ENCODE measurements around the gene SLC41A2. TPM values are rescaled to one million over a fixed set of nuclear protein-coding genes. Genes with fewer than 3 reads are reported as not detected.

Gene SLC41A2
- total RNA-seq, 1 experiment from 2014 or later, result 27.3 TPM

- ChIA-PET CTCF (no interaction called here), POLR2A (no interaction called here)
- no peak for TF ChIP-seq POLR2AphosphoS5 (IDR thresholded peaks at IDR 0.05; ENCODE audit: low read depth, low read length)
- TF ChIP-seq REST (IDR thresholded peaks at IDR 0.05; ENCODE audit: insufficient read depth in 1 of 2, low read depth in 2 of 2, low read length in 1 of 2), result no peak
- TF ChIP-seq CTCF (IDR thresholded peaks at IDR 0.05), result no peak
- TF ChIP-seq TCF7L2 (IDR thresholded peaks at IDR 0.05; ENCODE audit: low read depth, low read length), result no peak
- no peak for TF ChIP-seq SIN3A (IDR thresholded peaks at IDR 0.05; ENCODE audit: borderline replicate concordance, insufficient read depth, low read depth, low read length)
- no peaks in the 10 kb centered on the region for H3K27me3 ChIP-seq (ENCODE audit: control insufficient read depth, insufficient read depth, low read length)
- no peak overlapping the region for H3K27ac ChIP-seq (ENCODE audit: low read length)
- intact Hi-C loops (cut with micrococcal nuclease; ENCODE audit: unreplicated experiment) (no loop called here), in situ Hi-C loops (cut with HindIII; ENCODE audit: low pct_unique_long_range_greater_than_20kb, low sequenced_read_pairs) (no loop called here)
- ATAC-seq (no peak), DNase-seq (ENCODE audit: low read depth, low spot score) (no peak)
- no peak overlapping the region for H3K4me3 ChIP-seq (ENCODE audit: low read depth in 2 of 2, low read length in 2 of 2)
- peaks cover 23% of the 10 kb centered on the region for H3K36me3 ChIP-seq (ENCODE audit: control insufficient read depth, insufficient read depth, low read length)
- no peaks in the 10 kb centered on the region for H3K9me3 ChIP-seq (ENCODE audit: control insufficient read depth, insufficient read depth, low read depth, low read length)
- no TSS peak for BruUV-seq (replicated peaks)
- peaks cover 10% of the 10 kb centered on the region for H3K4me1 ChIP-seq (ENCODE audit: control insufficient read depth, insufficient read depth, low read length)
Measured at GRCh38 chr12:104991565-104992128, 33.6 kb upstream of the SLC41A2 start.

- H3K4me3 ChIP-seq (ENCODE audit: low read depth in 2 of 2, low read length in 2 of 2), result no peak overlapping the region
- ChIA-PET POLR2A (no interaction called here), CTCF (no interaction called here)
- peaks cover 21% of the 10 kb centered on the region for H3K36me3 ChIP-seq (ENCODE audit: control insufficient read depth, insufficient read depth, low read length)
- intact Hi-C loops (cut with micrococcal nuclease; ENCODE audit: unreplicated experiment), result no loop called here
- in situ Hi-C loops (cut with HindIII; ENCODE audit: low pct_unique_long_range_greater_than_20kb, low sequenced_read_pairs), result no loop called here
- H3K27me3 ChIP-seq (ENCODE audit: control insufficient read depth, insufficient read depth, low read length), result no peaks in the 10 kb centered on the region
- H3K4me1 ChIP-seq (ENCODE audit: control insufficient read depth, insufficient read depth, low read length), result peaks cover 10% of the 10 kb centered on the region
- no peak for TF ChIP-seq TCF7L2 (IDR thresholded peaks at IDR 0.05; ENCODE audit: low read depth, low read length)
- no peak for TF ChIP-seq CTCF (IDR thresholded peaks at IDR 0.05)
- no peak for TF ChIP-seq POLR2AphosphoS5 (IDR thresholded peaks at IDR 0.05; ENCODE audit: low read depth, low read length)
- TF ChIP-seq SIN3A (IDR thresholded peaks at IDR 0.05; ENCODE audit: borderline replicate concordance, insufficient read depth, low read depth, low read length), result no peak
- BruUV-seq (replicated peaks), result no TSS peak
- H3K27ac ChIP-seq (ENCODE audit: low read length), result no peak overlapping the region
- no peaks in the 10 kb centered on the region for H3K9me3 ChIP-seq (ENCODE audit: control insufficient read depth, insufficient read depth, low read depth, low read length)
- DNase-seq (ENCODE audit: low read depth, low spot score) (no peak), ATAC-seq (no peak)
Measured at GRCh38 chr12:104990950-104991349, 32.9 kb upstream of the SLC41A2 start.

All from Panc1 (cell line).